Measurements from ENCODE around the gene CCDC192.

Gene CCDC192

GRCh38 chr5:127930311-127930710, 227.1 kb downstream of the CCDC192 start:
- no peak for DNase-seq (ENCODE audit: low read depth)
- TF ChIP-seq CTCF (conservative IDR thresholded peaks at IDR 0.05; ENCODE audit: control insufficient read depth, insufficient read depth, low read depth, low read length) = no peak
- no peak overlapping the region for H3K4me3 ChIP-seq (ENCODE audit: control insufficient read depth, low read depth, low read length)

GRCh38 chr5:127931396-127931795, 228.2 kb downstream of the CCDC192 start:
- H3K4me3 ChIP-seq (ENCODE audit: control insufficient read depth, low read depth, low read length) = no peak overlapping the region
- DNase-seq (ENCODE audit: low read depth) = no peak
- no peak for TF ChIP-seq CTCF (conservative IDR thresholded peaks at IDR 0.05; ENCODE audit: control insufficient read depth, insufficient read depth, low read depth, low read length)

- TF ChIP-seq CTCF (conservative IDR thresholded peaks at IDR 0.05; ENCODE audit: control insufficient read depth, insufficient read depth, low read depth, low read length) = no peak
- H3K4me3 ChIP-seq (ENCODE audit: control insufficient read depth, low read depth, low read length) = no peak overlapping the region
- DNase-seq (ENCODE audit: low read depth) = no peak
Observed at GRCh38 chr5:127933348-127933747, 230.2 kb downstream of the CCDC192 start.

- H3K4me3 ChIP-seq (ENCODE audit: control insufficient read depth, low read depth, low read length) = no peak overlapping the region
- no peak for TF ChIP-seq CTCF (conservative IDR thresholded peaks at IDR 0.05; ENCODE audit: control insufficient read depth, insufficient read depth, low read depth, low read length)
- DNase-seq (ENCODE audit: low read depth) = peak; percentile 43
Observed at GRCh38 chr5:127934791-127935256, 231.6 kb downstream of the CCDC192 start.

GRCh38 chr5:127935398-127935797, 232.2 kb downstream of the CCDC192 start:
- H3K4me3 ChIP-seq (ENCODE audit: control insufficient read depth, low read depth, low read length) = no peak overlapping the region
- no peak for DNase-seq (ENCODE audit: low read depth)
- TF ChIP-seq CTCF (conservative IDR thresholded peaks at IDR 0.05; ENCODE audit: control insufficient read depth, insufficient read depth, low read depth, low read length) = no peak

GRCh38 chr5:127936439-127936972, 233.3 kb downstream of the CCDC192 start:
- H3K4me3 ChIP-seq (ENCODE audit: control insufficient read depth, low read depth, low read length) = no peak overlapping the region
- no peak for DNase-seq (ENCODE audit: low read depth)
- no peak for TF ChIP-seq CTCF (conservative IDR thresholded peaks at IDR 0.05; ENCODE audit: control insufficient read depth, insufficient read depth, low read depth, low read length)

- no peak for TF ChIP-seq CTCF (conservative IDR thresholded peaks at IDR 0.05; ENCODE audit: control insufficient read depth, insufficient read depth, low read depth, low read length)
Observed at GRCh38 chr5:127938746-127939145, 235.6 kb downstream of the CCDC192 start.

More at GRCh38 chr5:127938746-127939145, 235.6 kb downstream of the CCDC192 start:
- no peak for DNase-seq (ENCODE audit: low read depth)
- H3K4me3 ChIP-seq (ENCODE audit: control insufficient read depth, low read depth, low read length) = no peak overlapping the region

All from fibroblast of mammary gland (primary cell).